GM04504 (cell line): ENCODE results near the gene RASA3.

Source experiments
- DNase-seq: peaks from one replicate; pipeline ENCODE4 v3.0.0-alpha.2; 2012; ENCODE audit warnings: low read depth

Gene RASA3

DNA sequence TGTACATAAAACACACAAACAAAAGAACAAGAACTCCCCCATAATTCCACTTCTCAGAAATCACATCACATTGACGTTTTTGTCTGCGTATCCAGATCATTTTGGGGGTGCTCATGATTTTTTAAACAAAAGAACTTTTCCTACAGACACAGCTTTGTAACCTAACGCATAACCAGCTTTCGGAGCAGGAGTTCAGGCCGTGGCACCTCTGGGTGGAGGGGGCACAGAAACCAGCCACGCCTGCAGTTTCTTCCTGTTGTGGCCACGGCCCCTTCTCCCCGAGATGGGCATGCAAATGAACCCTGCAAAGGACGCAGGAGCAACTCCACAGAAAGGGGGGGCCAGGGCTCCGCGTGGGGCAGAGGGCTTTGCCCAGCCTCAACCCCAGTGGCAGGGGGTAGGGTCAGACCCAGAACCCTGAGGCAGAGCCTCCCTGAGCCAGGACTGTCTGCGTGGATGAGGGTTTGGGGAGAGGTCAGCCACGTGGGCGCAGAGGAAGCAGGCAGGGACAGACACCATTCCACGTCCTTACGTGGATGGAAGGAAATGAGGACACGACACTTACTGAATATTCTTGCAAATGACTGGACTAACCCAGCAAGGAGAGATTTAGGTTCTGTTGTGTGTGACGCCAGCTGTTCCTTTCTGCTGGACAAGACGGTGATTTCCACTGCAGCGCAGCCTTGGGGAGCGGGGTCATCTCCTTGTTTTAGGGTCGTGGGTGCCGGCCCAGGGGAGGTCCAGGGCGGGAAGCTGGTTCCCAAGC lies 64.4 kb downstream of the RASA3 start:
- no peak for DNase-seq

DNA sequence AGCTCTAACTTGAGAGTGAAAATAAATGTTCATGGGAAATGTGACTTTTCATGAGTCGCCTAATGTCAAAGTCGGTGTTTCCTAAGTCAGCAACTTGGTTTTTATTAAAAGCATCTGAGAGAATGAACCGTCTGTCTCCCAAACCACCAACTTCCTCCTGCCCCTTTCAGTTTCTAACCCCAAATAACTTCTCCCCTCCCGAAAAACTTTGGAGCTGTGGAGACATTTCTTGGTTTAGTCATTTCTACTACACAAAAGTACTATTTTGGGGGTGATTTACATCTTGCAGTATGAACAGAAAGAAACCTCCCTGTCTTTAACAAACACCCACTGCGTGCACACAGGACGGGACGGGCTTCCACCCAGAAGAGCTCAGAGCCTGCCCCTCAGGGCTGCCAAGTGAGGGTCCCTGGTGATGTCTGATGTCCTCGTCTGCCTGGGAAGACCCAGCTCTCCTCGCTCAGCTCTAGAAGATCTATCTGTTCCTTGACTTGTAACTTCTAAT lies 65.0 kb downstream of the RASA3 start:
- peak; percentile 78 for DNase-seq

DNA sequence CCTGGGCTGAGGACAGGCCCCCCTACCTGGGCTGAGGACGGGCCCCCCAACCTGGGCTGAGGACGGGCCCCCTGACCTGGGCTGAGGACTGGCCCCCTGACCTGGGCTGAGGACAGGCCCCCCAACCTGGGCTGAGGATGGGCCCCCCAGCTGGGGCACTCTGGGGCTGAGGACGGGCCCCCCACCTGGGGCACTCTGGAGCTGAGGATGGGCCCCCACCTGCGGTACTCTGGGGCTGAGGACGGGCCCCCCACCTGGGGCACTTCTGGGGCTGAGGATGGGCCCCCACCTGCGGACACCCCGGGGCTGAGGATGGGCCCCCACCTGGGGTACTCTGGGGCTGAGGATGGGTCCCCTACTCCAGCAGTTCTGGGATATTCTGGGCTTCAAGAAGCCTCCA lies 65.5 kb downstream of the RASA3 start:
- no peak for DNase-seq

DNA sequence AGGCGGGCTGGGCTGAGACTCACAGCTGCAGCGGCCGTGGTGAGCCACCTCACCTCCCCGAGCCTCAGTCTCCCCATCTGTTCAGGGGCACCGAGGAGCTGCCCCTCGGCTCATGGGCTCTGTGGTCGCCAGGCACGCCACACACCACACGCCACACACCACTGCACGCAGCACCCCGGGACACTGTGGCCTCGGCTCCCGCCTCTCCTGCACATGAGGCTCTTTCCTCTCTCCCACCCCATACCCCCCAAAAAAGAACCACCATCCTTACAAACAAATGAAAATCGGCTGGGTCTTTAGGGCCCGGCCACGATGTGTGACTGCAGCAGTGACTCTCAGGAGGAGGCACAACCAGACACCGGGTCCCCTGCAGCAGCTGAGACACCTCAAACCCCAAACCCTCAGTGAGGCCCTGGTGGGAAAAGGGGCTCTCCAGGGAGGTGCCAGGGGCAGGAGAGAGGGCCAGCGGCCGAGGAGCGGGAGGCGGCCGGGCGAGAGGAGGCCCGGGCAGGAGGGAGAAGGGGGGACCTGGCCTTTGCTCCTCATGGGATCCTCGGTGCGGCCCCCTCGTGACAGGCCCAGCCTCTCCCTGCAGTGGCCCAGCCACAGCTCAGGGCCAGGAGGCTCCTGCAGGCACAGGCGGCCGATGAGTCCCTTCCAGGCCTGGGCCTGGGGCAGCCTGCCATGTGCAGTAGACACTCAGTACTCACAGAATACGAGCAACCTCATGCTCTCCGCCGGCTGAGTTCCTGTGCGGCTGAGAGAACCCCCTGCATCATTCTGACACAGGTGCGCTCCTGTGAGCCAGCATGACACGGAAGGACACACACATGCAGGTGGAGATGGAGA lies 66.3 kb downstream of the RASA3 start:
- DNase-seq: no peak

DNA sequence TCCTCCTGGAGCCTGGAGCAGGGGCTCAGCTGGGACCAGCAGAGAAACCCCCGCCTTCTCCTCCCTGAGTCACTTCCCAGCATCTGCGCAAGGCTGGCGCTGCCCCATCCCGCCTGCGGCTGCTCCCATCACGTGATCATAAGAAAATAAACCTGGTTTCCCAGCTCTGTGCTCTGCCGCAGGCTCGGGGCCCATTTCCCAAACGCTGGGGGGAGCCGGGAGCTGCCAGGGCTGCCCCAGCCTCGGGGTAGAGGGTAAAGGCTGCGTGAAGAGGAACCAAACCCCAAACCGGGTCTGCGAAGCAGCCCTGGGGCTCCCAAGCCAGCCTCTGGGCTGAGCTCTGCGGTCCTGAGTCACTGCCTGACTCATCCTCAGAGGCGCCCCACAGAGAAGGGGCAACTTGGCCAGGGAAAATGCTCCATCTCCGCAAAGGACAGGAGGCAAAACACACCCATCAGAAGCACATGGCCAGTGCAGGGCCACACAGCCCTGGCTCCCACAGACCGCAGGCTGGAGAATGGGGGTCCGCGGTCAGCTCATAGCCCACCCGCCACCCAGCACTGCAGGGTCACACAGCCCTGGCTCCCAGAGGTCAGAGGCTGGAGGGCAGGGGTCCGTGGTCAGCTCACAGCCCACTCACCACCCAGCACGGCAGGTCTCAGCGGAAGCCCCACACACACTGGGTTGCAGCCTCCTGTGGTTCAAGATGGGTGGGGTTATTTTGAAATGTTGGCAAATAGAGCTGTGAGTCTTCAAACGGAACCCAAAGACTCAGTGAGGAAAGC lies 67.1 kb downstream of the RASA3 start:
- DNase-seq: peak; percentile 98

DNA sequence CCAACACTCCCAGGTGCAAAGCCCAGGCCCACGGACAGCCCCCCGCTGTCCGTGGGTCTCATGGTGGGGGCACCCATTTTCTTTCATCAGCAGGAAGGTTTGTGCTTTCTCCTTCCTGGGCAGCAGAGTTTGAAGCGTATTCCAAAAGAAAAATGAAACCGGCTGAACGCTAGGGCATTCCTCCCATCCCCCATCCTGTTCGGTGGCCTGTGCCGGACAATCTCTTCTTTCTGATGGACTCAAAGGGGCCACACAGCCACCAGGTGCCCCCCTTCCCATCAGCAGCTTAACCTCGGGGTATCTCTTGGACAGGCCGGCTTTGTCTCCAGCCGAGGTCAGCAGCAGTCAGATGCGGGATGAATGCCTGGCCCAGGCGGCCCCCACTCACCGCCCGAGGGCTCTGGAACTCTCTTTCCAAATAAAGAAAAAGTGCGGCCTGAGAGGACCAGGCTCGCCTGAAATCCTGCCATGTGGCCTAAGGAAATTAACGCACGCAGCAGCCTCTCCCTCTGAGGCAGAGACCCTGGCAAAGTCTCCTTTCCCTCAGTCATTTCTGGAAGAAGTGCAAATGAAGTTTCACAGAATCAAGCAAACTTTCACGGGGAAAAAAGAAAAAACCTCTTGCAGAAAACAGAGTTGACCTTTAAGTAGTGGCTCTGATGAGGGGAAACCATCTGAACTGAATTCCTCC lies 67.8 kb downstream of the RASA3 start:
- no peak for DNase-seq

DNA sequence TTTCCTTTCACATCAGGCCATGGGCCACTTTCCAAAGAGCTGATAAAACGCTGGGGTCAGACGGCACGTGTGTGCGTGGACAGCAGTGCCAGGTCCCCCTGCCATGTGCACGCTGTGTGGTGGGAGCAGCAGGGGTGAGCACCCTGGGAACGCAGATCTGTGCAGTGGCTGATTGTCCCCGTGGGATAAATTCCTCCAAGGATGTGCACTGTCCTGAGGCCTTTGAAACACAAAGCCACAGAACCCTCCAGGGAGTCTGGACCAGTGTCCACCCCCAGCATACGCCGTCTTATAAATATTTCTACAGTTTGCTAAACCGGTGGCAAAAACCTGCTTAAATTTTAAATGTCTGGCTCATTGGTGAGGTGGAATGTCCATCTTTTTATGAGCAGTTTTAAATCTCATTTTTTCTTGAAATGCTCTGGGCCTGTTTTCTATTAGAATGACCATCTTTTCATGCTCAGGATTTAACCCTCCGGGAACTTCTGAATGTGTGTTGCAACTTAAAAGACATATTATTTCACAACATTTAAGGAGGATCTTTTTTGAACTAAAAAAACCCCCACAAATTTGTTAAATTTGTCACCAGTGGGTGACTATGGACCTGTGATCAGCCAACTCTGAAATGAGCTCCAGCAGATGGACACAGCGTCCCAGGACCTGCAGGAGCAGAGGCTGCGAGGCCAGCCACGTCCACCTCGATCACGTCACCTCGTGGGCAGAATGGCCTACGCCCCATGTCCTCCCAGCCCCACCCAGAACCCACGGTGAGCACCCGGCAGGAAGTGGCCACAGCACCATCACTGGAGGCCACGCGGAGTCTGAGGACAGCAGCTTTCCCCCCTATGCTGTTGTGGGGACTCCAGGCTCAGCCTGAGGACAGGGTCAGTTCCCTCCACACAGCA lies 68.6 kb downstream of the RASA3 start:
- peak; percentile 79 for DNase-seq

DNA sequence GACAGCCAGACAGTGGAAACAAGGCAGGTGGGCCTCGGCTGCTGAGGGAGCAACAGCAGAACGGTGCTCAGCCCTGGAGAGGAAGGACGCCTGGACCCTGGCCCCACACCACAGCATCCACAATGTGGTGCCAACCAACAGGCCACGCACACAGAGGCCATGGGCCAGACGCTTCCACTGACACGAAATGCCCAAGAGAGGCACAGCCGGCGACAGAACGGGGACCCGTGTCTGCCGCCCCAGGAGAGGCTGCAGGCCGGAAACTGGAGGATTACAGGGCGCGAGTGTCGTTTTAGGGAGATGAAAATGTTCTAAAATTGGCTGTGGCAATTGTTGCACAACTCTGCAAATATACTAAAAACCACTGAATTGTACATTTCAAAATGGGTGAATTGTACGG lies 69.7 kb downstream of the RASA3 start:
- DNase-seq: no peak

DNA sequence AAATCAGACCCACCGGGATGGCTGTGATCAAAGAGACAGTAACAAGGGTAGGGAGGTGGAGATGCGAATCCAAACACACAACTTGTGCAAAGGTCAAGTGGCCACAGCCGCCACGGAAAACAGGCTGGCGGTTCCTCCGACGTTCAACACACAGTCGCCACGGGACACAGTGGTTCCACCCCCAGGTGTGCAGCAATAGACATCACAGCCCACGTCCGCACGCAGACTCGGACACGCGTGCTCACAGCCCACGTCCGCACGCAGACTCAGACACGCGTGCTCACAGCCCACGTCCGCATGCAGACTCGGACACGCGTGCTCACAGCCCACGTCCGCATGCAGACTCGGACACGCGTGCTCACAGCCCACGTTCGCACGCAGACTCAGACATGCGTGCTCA lies 70.1 kb downstream of the RASA3 start:
- no peak for DNase-seq

DNA sequence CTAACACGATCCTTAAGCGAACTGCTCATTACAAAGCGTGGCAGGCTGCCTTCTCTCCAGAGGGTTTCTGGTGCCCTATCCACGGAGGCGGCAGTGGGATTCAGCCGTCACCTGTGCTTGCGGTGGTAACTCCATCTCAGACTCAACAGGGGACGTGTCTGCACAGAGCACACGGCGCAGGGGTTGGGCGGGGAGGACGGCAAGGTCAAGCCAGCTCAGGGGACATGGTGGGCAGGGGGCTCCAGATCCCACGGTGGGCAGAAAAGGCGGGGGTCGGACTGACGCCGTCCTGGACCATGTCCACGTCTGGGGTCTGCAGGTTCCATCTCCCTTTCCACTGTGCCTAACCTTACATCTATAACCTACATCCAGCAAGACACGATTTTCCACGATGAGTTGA lies 70.7 kb downstream of the RASA3 start:
- no peak for DNase-seq

DNA sequence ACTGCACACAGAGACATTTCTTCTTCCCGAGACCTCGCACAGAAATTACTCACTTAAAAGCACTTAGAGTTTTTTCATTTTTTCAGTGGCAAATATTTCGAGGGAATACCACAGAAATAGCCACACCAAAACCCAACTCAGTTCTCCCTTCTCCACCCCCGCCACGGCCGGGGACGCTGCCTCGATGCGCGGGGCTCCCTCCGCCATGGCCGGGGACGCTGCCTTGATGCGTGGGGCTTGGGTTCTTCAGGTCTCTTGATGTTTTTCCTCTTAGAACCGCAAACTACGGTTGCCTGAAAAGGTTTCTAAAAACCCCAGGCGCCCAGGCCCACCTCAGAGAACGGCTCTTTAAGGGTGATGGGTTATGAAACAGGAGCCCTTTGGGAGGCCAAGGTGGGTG lies 71.4 kb downstream of the RASA3 start:
- DNase-seq: no peak

DNA sequence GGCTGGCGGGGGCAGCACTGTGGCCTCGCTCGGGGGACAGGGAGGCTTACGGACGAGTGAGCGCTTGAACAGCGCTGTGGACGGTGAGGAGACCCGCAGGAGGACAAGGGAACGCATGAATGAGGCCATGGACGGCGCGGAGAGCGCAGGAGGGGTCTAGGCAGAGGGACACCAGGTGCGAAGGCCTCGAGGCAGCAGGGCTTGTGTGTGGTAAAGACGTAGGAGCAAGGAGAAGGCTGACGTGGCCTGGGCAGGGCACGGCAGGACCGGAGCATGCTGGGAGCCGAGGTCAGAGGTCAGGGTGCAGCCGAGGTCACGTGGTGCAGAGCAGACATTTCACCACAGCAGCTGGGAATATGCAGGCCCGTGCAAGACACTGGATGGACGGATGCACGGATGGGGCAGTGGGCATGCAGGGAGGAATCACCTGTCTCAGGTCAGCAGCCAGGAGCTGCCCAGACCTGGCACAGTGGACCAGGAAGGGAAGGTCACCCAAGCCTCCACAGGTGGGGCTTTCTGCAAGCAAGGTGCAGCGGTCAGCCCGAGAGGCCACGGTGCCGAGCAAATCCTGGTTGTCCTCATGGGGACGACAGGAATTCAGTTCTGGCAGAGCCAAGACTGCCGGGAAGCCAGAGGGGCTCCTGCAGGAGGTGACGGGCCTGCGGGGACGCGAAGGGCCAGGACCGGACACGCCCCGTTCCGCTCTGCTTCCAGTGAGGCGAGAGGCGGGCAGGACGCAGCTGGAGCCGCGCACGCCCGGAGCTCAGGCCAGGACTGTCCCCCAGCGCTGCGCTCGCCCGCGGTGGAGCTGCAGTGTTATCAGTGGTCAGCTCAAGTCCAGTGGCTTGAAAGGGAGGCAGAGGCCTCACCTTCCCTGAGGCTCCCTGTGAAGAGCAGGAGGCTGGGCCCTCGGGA lies 72.2 kb downstream of the RASA3 start:
- DNase-seq: no peak

DNA sequence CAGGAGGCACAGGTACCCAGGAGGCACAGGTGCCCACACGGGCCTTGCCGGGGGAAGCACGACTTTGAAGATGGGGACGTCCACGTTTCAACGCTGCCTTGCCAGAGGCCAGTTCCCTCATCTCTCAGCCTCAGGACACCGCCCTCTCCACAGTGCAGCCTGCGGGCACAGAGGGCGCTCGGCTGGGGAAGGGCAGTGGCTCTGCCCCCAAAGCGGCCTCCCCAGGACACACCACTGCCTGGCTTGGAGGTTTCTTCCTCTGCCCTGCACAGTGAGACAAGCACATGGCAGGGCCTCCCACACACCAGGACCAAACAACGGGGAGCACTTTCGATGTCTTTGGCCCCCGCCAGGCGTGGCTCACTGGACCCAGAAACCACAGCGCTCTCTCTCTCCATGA lies 73.0 kb downstream of the RASA3 start:
- DNase-seq: no peak

DNA sequence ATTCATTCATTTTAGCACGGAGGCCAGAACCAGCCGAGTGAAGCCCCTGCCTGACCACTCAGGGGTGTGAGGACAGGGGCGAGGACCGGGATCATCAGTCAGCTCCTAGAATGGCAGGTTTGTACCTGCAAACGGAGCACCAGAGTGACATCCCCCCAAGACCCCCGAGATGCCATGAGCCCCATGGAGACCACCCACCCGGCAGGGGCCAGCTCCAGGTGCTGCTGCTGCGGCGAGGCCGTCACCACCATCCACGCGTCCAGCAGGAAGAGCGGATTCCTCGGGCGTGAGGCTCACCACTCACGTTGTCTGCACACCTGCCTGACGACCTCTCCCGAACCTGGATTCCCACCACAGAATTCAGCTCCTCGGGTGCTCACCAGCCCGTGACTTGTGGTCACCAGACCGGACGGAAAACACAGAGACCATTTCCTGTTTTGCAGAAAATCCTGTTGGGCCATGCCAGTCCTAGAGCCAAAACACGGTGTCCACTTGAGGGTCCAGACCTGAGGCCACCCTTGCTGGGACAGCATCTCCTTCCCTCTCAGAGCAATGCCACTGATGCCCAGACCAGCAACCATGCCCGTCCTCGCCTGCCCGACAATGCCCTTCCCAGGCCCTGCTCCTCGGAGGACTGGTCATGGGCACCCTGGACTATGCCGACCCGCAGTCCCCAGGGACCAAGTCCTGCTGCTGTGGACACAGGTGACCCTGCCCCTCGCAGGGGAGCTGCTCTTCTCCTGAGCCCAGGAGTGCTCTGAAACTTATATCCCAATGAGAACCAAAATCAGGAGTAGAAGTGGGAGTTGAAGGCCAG lies 74.2 kb downstream of the RASA3 start:
- no peak for DNase-seq

DNA sequence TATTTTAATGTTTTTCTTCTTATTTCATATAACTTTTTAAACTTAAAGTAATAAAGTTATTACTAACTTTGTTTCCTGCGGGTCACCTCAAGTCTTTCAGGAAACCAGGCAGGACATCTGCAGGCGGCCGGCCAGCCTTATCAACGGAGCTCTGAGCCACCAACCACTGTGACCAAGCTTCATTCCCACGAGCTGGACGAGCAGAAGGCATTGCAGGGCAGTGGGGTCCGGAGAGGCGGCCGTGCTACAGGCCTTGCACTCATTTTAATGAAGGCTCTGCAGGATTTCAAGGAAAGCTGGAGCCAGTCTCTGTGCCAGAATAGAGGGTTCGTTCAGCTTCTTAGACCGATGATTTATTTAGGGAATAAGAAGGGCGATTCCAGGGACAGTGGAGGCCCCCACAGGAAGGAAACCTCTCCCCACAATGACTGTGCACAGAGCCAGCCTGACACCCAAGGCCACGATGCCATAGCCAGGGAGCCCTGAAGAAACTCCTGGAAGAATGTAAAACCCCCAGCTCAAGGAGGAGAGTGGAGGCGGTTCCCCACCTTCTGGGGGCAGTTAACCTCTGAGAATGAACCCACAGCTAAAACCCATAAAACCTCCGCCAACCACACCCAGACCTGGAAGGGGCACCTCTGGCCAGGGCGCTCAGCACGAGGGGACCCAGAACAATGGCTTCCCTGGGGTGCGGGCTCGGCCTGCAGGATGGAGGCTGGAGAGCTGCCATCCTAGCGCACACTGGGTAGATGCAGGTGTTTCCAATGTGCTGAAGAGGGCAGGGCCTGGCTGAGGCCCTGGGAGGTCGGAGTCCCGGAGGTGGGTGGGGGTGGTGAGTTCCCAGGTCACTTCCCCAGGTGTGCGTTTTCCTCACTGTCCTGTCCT lies 75.0 kb downstream of the RASA3 start:
- no peak for DNase-seq

DNA sequence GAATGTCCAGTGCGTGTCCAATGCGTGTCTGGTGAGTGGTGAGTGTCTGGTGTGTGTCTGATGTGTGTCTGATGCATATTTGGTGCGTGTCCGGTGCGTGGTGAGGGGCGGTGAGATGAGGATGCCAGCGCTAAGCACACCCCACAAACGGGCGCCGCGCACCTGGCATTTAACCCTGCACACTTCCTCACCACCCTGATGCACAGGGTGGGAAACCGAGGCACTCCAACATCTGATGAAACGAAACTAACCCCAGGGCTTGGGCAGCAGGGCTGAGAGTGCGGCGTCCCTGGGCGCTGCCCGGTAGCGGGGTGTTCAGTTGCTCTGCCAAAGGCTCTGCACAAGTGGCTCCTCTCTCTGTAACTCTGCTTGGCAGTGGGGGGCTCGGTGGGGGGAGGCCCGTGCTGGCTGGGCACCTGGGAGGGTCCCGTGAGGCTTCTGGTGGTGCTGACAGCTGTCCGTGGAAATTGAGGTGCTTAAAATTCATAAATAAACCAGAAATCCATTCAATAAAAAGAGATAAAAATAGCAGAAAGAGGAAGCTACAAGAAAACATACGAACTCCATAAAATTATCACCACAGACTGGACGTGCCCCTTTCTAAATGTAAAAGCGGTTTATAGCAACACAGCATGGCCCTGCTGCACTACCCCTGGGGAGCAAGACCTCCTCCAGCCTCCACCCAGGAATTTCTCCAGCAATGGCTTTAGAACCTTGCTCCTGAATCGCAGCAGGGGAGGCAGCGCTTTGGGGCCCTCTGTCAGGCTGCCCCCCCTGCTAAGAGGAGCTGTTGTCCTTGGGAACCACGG lies 76.0 kb downstream of the RASA3 start:
- DNase-seq: no peak

DNA sequence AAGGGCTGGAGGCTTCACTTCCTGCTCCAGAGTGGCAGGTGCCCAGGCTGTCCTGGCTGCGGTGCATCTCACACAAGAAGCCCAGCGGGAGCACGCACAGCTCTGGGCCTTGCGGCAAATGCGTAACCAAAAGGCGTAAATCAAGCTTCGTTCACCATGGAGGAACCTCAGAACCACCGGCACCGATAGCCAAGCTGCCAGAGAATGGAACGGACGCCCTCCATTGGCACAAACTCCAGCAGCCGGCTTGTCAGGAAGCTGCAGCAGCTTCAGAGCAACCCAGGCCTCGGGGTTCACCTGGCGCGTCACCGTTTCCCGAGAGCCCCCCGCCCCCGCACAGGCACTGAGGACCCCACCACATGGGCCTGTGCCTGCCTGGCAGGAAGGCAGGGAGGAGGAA lies 76.7 kb downstream of the RASA3 start:
- no peak for DNase-seq
